ENCODE results near the gene CDC42EP4. TPM values are rescaled to one million over a fixed set of nuclear protein-coding genes. Genes with fewer than 3 reads are reported as not detected.
"Not testable (repeated sequence)": the region's sequence is repeated elsewhere in the genome, so short reads cannot be mapped to it uniquely, and the experiment has no call there.

CDC42EP4 gene
- total RNA-seq, 2 donors from 2014 or later, result 1.1 to 1.8 TPM

GRCh38 chr17:73278465-73279453 is 33.0 kb downstream of the CDC42EP4 start:
- no peaks in the 10 kb centered on the region for H3K36me3 Mint-ChIP-seq
- no peak for ATAC-seq

DNA sequence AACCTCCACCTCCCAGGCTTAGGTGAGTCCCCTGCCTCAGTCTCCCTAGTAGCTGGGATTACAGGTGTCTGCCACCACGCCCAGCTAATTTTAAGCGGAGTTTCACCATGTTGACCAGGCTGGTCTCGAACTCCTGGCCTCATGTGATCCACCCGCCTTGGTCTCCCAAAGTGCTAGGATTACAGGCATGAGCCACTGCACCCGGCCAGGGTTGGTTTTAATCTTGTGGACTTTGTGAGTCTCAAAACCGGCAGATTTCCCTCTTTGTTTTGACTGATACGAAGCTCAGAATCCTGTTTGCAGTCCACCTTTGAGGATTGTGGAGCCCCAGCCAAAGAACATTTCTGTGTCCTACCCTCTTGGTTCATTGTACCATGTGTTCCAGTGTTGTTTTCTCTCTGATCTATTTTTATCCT is 33.7 kb downstream of the CDC42EP4 start:
- Mint-ChIP-seq H3K36me3 (no peaks in the 10 kb centered on the region), H3K9me3 (no peaks in the 10 kb centered on the region), H3K27ac (no peak overlapping the region)
- DNase-seq (ENCODE audit: low spot score in 2 of 2) (no peak), ATAC-seq (no peak)

More at GRCh38 chr17:73278465-73279453, 33.0 kb downstream of the CDC42EP4 start:
- DNase-seq (ENCODE audit: low spot score in 2 of 2), result no peak
- H3K9me3 Mint-ChIP-seq, result no peaks in the 10 kb centered on the region
- H3K27ac Mint-ChIP-seq, result no peak overlapping the region

GRCh38 chr17:73274490-73274889 is 37.3 kb downstream of the CDC42EP4 start:
- H3K36me3 Mint-ChIP-seq, result no peaks in the 10 kb centered on the region
- DNase-seq (ENCODE audit: low spot score in 2 of 2) (no peak), ATAC-seq (no peak)
- H3K27ac Mint-ChIP-seq, result no peak overlapping the region
- no peaks in the 10 kb centered on the region for H3K9me3 Mint-ChIP-seq

DNA sequence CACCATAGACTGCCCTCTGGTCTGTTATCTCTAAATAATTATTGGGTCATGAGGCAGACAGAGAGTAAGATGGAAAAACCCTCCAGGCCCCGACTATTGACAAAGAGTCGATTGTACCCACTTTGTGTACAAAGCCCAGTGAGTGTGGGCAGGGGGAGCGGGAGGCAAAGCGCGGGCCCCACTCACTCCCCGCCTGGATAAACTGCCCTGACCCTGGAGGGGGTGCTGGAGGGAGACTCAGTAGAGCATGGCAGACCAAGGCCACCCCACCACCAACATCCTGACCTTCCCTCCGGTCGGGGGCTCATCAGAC is 38.9 kb downstream of the CDC42EP4 start:
- no peak for DNase-seq (ENCODE audit: low spot score in 2 of 2)
- Mint-ChIP-seq H3K9me3 (no peaks in the 10 kb centered on the region), H3K27ac (no peak overlapping the region), H3K36me3 (no peaks in the 10 kb centered on the region)
- no peak for ATAC-seq

DNA sequence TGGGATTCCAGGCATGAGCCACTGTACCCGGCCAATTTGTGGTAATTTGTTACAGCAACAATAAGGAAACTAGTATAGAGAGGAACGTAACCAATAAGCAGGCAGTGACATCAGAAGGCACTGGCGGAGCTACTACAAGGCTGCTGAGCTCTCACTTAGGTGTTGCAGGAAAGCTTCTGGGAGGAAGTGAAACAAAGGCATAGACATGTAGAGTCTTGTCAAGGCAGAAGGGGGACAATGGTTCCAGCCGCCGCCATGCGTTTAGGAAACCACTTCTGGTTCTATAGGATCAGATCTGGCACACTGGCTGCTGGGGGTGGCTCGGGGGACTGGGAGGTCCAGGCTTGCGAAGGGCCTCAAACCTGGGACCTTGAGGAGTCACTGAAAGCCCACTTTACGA is 40.7 kb downstream of the CDC42EP4 start:
- no peak for DNase-seq (ENCODE audit: low spot score in 2 of 2)
- H3K9me3 Mint-ChIP-seq, result no peaks in the 10 kb centered on the region
- no peak for ATAC-seq
- H3K27ac Mint-ChIP-seq, result no peak overlapping the region
- no peaks in the 10 kb centered on the region for H3K36me3 Mint-ChIP-seq

GRCh38 chr17:73269791-73270190 is 42.0 kb downstream of the CDC42EP4 start:
- Mint-ChIP-seq H3K27ac (no peak overlapping the region), H3K36me3 (no peaks in the 10 kb centered on the region), H3K9me3 (no peaks in the 10 kb centered on the region)
- ATAC-seq (no peak), DNase-seq (ENCODE audit: low spot score in 2 of 2) (no peak)

DNA sequence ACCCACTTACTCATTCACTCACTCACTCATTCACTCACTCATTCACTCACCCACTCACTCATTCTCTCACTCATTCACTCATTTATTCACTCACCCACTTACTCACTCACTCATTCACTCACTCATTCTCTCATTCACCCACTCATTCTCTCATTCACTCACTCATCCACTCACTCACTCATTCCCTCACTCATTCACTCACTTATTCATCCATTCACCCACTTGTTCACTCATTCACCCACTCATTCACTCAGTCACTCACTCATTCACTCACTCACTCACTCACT is 42.5 kb downstream of the CDC42EP4 start:
- no peak overlapping the region for H3K27ac Mint-ChIP-seq
- H3K9me3 Mint-ChIP-seq, result no peaks in the 10 kb centered on the region
- no peaks in the 10 kb centered on the region for H3K36me3 Mint-ChIP-seq
- ATAC-seq (peak in 1 of 2 donors; percentile 61), DNase-seq (ENCODE audit: low spot score in 2 of 2) (no peak)

- H3K27ac Mint-ChIP-seq, result no peak overlapping the region
- H3K9me3 Mint-ChIP-seq, result no peaks in the 10 kb centered on the region
- DNase-seq (ENCODE audit: low spot score in 2 of 2) (no peak), ATAC-seq (peak in 1 of 2 donors; percentile 78)
- no peaks in the 10 kb centered on the region for H3K36me3 Mint-ChIP-seq
These were observed 43.0 kb downstream of the CDC42EP4 start for GRCh38 chr17:73268582-73269328.

DNA sequence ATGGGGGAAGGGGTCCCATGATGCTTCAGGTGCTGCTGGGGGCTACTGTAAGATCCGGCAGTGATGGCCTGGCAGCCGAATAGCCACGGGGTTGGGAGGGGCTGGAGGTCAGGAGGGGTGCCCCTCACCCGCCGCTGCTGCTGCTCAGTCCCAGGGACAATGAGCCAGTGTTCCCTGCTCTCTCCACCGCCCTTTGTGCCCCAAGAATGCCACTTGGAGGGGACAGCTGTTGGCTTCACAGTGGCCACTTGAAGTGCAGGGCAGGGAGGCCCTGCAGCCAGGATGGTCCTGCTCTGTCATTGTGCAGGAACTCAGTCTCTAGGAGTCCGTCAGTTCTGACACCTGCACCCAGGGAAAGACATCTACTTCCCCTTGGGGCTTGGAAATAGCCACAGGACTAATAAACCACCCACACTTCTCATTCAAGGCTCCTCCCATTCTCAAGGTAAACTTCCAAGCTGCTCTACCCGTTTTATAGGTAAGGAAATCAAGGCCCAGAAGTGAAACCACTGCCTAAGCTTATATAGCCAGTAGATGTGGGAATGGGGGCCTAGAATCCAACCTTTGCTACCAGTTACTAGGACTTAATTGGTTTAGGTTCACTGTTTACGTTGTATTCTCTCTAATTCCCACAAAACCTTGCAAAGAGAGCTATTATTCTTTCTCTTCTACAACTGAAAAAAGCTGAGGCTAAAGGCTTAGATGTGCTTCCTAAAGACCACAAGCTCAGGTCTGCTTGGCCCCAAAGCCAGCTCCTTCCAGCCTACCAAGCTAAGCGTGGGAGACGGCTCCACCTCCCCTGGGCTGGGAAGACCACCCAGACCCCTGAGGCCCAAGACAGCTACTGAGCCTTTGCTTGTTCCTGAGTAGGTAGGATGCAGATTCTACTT is 43.9 kb downstream of the CDC42EP4 start:
- DNase-seq (ENCODE audit: low spot score in 2 of 2), result no peak
- no peak overlapping the region for H3K27ac Mint-ChIP-seq
- H3K36me3 Mint-ChIP-seq, result no peaks in the 10 kb centered on the region
- H3K9me3 Mint-ChIP-seq, result no peaks in the 10 kb centered on the region
- no peak for ATAC-seq

DNA sequence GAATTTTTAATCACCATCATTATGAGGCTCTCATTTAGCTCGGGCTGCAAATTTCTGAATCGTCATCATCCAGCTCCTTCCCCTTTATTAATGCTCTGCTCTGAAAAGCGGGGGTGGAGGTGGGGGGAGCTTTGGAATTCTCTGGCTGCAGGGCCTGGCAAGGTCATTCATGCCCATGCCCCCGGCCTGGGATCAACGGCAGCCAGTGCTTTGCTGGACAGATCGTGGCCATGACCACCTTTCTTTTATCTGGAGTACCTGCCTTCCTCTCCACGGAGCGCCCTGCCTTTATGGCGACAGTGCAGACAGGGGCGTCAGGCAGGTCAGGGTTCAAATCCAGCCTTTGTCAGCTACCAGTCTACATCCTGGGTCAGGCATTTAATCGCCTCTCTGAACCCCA is 45.0 kb downstream of the CDC42EP4 start:
- H3K36me3 Mint-ChIP-seq, result no peaks in the 10 kb centered on the region

GRCh38 chr17:73265646-73266640 is 45.9 kb downstream of the CDC42EP4 start:
- Mint-ChIP-seq H3K9me3 (no peaks in the 10 kb centered on the region), H3K36me3 (no peaks in the 10 kb centered on the region), H3K27ac (no peak overlapping the region)
- DNase-seq (ENCODE audit: low spot score in 2 of 2), result no peak
- no peak for ATAC-seq

More for the DNA sequence above, 45.0 kb downstream of the CDC42EP4 start:
- Mint-ChIP-seq H3K27ac (no peak overlapping the region), H3K9me3 (no peaks in the 10 kb centered on the region)
- DNase-seq (ENCODE audit: low spot score in 2 of 2) (no peak), ATAC-seq (no peak)

DNA sequence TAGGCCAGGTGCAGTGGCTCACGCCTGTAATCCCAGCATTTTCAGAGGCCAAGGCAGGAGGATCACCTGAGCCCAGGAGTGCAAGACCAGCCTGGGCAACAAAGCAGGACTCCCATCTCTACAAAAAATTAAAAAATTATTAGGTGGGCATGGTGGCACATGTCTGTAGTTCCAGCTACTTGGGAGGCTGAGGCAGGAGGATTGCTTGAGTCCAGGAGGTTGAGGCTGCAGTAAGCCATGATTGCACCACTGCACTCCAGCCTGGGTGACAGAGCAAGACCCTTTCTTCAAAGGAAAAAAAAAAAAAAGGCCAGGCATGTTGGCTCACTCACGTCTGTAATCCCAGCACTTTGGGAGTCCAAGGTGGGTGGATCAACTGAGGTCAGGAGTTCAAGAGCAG is 47.4 kb downstream of the CDC42EP4 start:
- DNase-seq (ENCODE audit: low spot score in 2 of 2); H3K36me3 Mint-ChIP-seq; H3K27ac Mint-ChIP-seq; H3K9me3 Mint-ChIP-seq; ATAC-seq: not testable (repeated sequence)

DNA sequence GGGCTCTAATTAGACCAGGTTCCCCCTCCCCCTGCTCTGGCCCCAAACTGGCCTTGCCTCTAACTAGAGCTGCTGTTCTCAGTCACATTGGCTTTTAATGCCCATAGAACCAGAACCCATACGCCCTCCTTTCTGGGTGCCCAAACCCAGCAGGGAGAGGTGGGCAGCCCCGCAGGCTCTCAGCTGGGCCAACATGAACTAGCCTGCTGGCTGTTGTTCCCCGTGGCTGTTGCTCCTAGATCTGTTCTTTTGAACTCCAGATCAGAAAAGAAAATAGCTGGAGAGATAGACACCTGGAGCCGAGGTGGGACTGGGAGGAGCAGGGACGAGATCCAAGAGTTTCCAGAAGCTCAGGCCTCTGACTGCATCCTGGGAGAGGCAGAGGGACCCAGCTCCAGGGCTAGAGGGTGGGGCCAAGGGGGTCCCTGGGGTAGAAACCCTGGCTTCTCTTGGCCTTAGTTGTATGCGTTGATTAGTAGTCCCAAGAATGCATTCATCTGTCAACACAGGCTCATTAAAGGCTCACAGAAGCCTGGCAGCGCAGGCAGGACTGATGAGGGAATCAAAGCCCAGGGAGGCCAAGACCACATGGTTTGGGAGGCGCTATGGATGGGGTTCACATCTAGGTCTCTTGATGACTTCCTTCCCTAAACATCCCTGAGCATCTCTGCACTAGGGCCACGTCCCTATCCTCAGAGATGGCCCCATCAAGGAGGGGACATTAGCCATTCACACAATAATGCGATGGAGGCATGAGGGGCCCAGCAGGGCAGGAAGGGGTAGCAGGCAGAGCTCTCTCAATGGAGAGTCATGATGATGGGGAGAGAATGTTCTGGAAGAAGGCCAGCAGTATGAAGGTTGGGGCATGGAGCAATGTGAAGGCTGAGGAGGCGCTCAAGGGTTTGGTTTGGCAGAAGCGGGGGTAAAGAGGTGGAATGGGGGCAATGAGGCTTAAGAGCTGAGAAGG is 48.8 kb downstream of the CDC42EP4 start:
- Mint-ChIP-seq H3K27ac (no peak overlapping the region), H3K9me3 (no peaks in the 10 kb centered on the region), H3K36me3 (no peaks in the 10 kb centered on the region)
- no peak for ATAC-seq
- DNase-seq (ENCODE audit: low spot score in 2 of 2), result no peak

DNA sequence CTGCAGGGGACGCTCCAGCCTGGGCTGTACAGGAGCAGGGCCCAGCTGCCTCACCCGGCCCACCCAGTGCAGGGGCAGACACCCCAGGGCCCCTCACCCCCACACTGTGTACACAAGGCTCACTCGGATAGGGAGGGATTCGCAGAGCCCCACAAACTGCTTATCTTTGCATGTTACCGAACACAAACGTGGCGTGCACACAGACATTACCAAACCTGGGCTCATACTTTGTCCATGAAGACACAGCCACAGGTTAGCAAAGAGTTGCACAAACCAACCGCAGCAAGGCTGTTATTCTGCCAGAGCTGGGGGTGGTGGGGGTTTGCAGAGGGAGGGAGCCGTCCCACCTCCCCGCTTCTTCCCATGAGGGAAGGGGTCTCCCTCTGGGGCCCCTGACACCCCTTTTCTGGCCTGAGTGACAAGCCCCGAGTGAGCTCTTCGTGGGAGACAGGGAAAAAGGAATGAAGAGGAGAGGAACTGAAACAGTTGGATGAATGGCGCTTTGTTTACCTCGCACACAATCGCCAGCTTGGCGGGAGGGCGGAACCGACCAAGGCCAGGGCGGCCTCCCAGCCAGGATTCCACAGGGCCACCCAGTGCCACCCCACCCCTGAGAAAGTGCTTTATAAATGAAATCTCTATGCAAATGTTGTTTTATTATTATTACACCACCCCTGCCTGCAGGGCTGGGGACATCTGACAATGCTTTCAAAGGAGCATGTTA is 49.7 kb downstream of the CDC42EP4 start:
- H3K27ac Mint-ChIP-seq, result no peak overlapping the region
- no peaks in the 10 kb centered on the region for H3K36me3 Mint-ChIP-seq
- ATAC-seq, result no peak
- H3K9me3 Mint-ChIP-seq, result no peaks in the 10 kb centered on the region
- DNase-seq (ENCODE audit: low spot score in 2 of 2), result no peak
